Stimulated activated CD4-positive, alpha-beta T cell treated with anti-CD3 and anti-CD28 coated beads, Interleukin-12 subunit alpha, Interleukin-12 subunit beta, amount 100 ng/mL, for 48 hours (primary cell): Measurements from ENCODE around the gene ADGRG2.
"Not testable (repeated sequence)": the region's sequence is repeated elsewhere in the genome, so short reads cannot be mapped to it uniquely, and the experiment has no call there.

Source experiments
- DNase-seq, 3 donors: peaks; one replicate each; pipeline ENCODE4 v3.0.0-alpha.2; 2020; ENCODE audit warnings: low read depth in 2 of 3, low spot score in 1 of 3

ADGRG2 gene

GRCh38 chrX:19089555-19090040 is 32.7 kb downstream of the ADGRG2 start:
- DNase-seq = no peak

- DNase-seq = no peak
Measured at GRCh38 chrX:19086102-19086772, 36.0 kb downstream of the ADGRG2 start.

GRCh38 chrX:19085666-19086065 is 36.6 kb downstream of the ADGRG2 start:
- DNase-seq = no peak

DNA sequence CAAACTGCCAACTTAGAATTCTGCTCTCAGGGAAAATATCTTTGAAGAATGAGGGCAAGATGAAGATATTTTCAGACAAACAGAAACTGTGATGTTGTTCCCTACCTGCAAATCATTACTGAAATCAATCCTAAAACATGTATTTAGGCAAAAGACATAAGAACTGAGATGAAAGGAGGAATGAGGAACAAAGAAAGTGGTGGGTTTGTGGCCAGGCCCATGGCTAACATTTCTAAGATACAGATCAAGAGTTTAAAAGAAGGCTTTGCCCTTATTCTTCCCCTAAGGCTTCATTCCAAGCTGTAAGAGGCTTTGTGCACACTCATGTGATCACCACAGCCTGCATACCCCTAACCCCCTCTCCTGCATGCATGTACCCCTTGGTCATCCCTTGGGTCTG is 46.5 kb downstream of the ADGRG2 start:
- no peak for DNase-seq

DNA sequence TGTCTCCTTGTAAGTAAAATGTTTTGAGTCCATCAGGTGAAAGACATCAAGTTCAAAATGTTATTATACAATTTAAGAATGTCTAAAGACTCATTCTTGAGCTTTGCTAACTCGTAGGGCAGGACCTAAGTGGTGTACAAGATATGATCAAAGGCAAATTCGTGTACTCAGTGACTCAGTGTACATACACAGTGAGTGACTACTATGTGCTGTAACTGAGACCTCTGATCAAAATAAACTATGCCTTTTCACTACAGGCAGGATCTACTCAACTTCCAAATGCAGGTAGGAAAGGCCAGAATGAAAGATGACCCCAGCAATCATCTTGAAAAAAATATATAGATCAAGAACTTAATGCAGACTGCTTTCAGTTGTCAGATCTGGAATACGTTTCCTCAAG is 49.9 kb downstream of the ADGRG2 start:
- no peak for DNase-seq

DNA sequence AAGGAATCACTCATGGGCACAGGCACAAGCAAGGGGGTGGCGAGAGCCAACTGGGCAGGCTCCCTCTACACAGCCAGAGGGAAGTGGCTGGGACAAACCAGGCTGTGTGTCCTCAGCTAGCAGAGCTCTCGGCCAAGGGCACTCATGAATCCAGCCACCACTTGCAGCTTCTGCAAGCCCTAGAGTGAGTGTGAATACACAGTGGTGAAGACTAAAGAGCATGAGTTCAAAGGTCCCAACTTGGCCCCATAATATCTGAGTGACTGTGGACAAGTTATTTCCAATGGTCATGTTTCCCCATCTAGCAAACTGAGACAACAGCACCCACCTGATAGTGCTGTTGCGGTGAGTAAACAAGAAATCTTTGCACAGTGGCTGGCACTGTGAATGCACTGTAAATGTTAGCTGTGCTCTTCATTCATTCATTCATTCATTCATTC is 51.7 kb downstream of the ADGRG2 start:
- no peak for DNase-seq

DNA sequence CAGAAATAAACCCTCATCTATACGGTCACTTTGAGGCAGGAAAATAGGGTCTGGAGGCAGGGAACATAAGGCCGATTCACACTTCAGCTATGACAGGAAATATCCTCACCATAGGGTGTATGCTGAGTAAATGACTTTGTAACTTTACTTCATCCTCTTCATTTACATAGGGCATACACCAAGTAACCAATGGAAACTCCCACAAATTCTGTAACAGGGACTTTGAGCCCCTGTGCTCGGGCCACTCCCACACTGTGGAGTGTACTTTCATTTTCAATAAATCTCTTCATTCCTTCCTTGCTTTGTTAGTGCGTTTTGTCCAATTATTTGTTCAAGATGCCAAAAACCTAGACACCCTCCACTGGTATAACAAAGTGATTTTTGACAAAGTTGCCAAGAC is 55.3 kb downstream of the ADGRG2 start:
- not testable (repeated sequence) for DNase-seq

DNA sequence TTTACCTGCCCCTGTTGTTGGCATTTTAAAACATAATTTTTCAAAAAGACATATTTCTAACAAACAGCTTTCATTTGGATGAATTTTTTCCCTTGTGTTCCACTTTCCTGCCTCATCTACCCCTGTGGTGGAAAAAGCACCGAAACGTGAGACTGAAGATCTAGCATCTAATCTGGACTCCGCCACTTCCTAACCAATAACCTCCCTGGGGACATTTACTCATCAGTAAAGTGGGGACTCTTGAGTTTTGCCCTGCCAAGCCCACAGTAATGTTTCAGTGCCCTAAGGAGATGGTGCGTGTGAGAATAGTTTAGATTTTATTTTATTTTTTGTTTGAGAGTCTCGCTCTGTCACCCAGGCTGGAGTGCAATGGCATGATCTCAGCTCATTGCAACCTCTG is 56.7 kb downstream of the ADGRG2 start:
- no peak for DNase-seq

DNA sequence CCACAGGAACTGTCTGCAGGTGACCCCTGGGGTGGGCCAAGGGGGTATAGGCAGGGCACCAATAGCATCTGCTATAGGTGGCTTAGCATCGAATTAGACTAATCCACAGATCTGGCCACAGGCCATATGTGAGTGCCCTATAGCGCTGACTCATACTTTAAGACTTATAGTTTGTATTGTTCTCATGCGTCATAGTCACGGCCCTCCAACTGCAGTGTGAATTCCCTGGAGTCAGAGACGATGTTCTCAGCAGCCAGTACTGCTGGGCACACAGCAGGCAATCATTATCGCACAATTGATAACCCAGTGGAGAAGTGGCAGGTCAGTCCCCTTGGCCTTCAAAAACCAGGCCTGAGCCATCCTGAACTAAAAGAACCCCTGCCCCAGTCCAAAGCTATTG is 58.1 kb downstream of the ADGRG2 start:
- DNase-seq = no peak

DNA sequence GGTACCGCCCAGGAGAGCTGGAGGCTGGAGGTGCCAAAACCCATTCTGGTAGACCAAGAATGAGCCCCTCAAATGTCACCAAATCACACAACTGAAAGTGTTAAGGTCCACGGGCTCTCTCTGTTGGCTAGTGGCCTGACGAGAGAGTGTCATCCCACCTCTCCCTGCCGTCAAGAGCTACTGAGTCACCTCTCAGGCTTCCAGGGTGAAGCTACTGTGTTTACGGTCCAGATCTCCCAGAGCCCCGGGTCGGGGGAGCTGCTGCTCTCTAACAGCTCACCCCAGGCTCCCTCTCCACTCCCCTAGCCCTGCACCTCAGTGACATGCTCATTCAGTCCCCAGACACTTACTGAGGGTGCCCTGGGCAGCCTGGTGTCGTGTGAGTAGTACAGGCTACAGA is 59.2 kb downstream of the ADGRG2 start:
- DNase-seq = no peak

DNA sequence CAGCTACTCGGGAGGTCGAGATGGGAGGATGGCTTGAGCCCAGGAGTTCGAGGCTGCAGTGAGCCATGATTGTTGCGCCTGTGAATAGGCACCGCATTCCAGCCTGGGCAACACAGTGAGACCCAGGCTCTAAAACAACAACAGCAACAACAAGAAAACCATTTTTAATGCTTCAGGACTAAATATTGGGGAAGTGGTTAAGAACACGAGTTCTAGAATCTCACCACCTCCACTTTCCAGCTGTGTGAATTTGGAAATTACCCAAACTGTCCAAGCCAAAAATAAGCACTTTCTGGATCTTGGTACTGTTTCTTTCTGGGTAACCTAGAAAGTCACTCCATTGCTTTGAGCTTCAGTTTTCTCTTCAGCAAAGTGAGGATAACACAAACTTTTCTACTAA is 63.2 kb downstream of the ADGRG2 start:
- DNase-seq = no peak

- DNase-seq = no peak
Measured at GRCh38 chrX:19057856-19058255, 64.4 kb downstream of the ADGRG2 start.

GRCh38 chrX:19049110-19049509 is 73.2 kb downstream of the ADGRG2 start:
- DNase-seq = no peak

GRCh38 chrX:19046343-19047215 is 75.7 kb downstream of the ADGRG2 start:
- no peak for DNase-seq

- no peak for DNase-seq
Measured at GRCh38 chrX:19040373-19040772, 81.9 kb downstream of the ADGRG2 start.

DNA sequence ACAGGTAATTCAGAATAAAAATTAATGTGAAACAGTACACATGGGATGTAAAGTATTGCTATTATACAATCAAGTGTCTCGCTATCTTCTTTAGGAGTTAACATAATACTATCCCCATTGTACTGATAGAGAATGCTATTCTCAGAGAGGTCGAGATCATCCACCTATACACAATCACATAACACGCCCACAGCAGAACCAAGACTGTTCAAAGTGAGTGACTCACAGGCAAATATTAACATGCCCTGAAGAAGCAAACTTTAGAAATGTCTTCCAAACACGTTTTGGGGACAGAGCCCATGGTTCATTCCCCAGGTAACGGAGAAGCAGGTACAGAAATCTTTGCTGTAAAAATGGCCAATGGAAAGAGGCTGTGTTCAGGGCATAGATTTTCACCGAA is 88.2 kb downstream of the ADGRG2 start:
- no peak for DNase-seq

DNA sequence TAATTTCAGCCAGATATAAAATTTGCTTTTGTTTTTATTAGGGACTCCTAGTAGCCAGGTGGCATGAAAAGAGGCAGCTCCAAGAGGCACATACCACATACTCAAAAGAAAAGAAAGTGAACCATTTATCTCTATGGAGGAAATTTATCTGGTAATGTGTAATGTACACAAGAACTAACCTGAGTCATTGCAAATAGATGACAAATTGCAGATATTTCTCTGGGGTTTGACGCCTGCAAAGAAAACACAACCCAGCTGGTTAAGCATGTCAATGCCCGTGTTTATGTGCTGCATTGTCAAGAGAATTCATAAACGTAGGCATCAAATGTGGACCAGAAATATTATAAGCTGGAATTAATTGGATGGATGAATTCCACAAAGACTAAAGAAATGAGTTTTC is 91.5 kb downstream of the ADGRG2 start:
- DNase-seq = no peak

GRCh38 chrX:19028560-19028959 is 93.7 kb downstream of the ADGRG2 start:
- no peak for DNase-seq

DNA sequence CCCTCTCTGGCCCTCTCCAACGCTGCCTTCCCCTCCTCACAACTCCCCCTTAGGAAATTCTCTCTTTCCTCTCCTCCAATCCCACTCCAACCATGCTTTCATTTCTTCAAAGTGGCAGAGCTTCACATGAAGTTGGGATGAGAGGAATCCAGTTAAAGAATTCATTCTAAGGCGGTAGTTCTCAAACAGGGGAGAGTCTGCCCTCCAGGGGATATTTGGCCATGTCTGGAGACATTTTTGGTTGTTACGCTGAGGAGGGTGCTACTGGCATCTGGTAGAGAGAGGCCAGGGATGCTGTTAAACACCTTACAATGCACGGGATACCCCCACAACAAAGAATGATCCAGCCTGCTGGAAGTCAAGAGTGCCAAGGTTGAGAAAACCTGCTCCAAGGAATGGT is 97.9 kb downstream of the ADGRG2 start:
- no peak for DNase-seq

- DNase-seq = no peak
Measured at GRCh38 chrX:19019996-19020395, 102.3 kb downstream of the ADGRG2 start.

DNA sequence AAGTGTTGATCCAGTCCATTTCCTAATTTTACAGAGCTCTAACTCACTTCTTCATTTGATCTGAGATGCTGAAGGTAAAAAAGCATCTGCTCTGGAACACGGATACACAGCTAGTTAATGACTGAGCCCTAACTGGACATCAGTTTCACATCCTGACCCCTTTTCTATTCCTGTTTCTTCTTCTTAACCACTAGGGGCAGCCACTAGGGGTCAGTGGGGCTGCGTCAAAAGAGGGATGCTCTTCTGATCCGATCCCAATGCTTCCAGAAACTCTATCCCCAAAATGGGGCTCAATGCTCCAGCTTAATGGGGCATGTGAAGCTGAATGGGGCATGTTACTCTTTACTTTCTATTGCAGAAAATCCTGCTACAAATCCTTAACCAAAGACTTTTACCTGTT is 105.0 kb downstream of the ADGRG2 start:
- DNase-seq = no peak

DNA sequence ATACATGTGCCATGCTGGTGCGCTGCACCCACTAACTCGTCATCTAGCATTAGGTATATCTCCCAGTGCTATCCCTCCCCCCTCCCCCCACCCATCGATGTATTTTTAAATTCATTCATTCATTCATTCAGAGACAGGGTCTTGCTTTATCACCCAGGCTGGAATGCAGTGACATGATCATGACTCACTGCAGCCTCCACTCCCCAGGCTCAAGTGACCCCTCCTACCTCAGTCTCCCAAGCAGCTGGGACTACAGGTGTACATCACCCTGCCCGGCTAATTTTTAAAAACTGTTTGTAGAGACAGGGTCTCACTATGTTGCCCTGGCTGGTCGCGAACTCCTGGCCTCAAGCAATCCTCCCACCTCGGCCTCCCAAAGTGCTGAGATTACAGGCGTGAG is 105.7 kb downstream of the ADGRG2 start:
- not testable (repeated sequence) for DNase-seq
